Neural crest cell (in vitro differentiated cells): Measurements from ENCODE around the gene CD200R1. TPM values are rescaled to one million over a fixed set of nuclear protein-coding genes. Genes with fewer than 3 reads are reported as not detected.

Experiments
- DNase-seq: peaks from one replicate; pipeline ENCODE4 v3.0.0; 2021; ENCODE audit warnings: low read depth, mixed read lengths, low spot score
- H3K27ac Mint-ChIP-seq: one replicate; pipeline ENCODE4 v1.8.0; 2021; ENCODE audit warnings: mild to moderate bottlenecking, mixed read lengths; ENCODE audit not compliant: unreplicated experiment
- H3K27me3 Mint-ChIP-seq: 2 replicates; pipeline ENCODE4 v1.8.0; 2021; ENCODE audit warnings: low read depth, mild to moderate bottlenecking, mixed read lengths
- H3K36me3 Mint-ChIP-seq: 2 replicates; pipeline ENCODE4 v1.8.0; 2021; ENCODE audit warnings: low read depth, mild to moderate bottlenecking, mixed read lengths
- H3K4me1 Mint-ChIP-seq: 2 replicates; pipeline ENCODE4 v1.8.0; 2021; ENCODE audit warnings: mixed read lengths
- H3K4me3 Mint-ChIP-seq: one replicate; pipeline ENCODE4 v1.8.0; 2021; ENCODE audit warnings: mild to moderate bottlenecking, mixed read lengths
- H3K9me3 Mint-ChIP-seq: 2 replicates; pipeline ENCODE4 v1.8.0; 2021; ENCODE audit warnings: mixed read lengths
- long read RNA-seq: library from polyadenylated mRNA; unstranded; transcript quantifications from one replicate; pipeline ENCODE4 v2.0.0, GENCODE V29; 2020
- total RNA-seq: library from RNA; stranded (reverse); gene quantifications from 2 replicates; pipeline ENCODE4 v1.2.1, GENCODE V29; 2021
- TF ChIP-seq, protein P1 (sequence below): fragments of 200-600 bp; sonication (generic); conservative IDR thresholded peaks from 2 replicates; pipeline ENCODE4 v1.5.0; 2021; ENCODE audit warnings: antibody characterized with exemption, mild to moderate bottlenecking

The CD200R1 gene, protein sequence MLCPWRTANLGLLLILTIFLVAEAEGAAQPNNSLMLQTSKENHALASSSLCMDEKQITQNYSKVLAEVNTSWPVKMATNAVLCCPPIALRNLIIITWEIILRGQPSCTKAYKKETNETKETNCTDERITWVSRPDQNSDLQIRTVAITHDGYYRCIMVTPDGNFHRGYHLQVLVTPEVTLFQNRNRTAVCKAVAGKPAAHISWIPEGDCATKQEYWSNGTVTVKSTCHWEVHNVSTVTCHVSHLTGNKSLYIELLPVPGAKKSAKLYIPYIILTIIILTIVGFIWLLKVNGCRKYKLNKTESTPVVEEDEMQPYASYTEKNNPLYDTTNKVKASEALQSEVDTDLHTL
- not detected in 2 replicates for total RNA-seq
- long read RNA-seq: 0 reads

DNA sequence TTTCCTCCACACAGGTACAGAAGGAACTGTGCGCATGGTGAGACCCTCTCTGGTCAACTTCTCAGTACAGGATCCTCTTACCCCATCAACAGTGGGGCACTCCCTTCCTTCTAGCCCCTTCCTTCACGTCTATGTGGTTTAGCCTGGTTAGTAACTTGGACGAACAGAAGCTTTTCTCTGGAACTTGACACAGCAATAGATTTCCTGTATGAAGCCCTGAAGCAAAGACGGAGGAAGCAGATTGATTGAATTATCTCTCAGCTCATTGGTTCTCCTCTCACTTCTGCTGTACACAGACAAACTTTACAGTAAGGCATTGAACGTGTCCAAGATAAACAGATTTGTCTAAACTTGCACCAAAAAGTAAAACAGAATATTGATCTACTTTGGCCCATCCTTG, at the start of gene CD200R1:
Gene CD200R1, minus strand, starts transcription at position 210 of the 400 bp plus-strand sequence. CDS start 246 bp downstream, outside the sequence.
- Mint-ChIP-seq H3K4me1 (no peaks in the 10 kb centered on the region), H3K36me3 (no peaks in the 10 kb centered on the region), H3K4me3 (no peak within 1 kb of the TSS), H3K27me3 (peaks cover 22% of the 10 kb centered on the region), H3K9me3 (no peaks in the 10 kb centered on the region), H3K27ac (no peak within 1 kb of the TSS)
- TF ChIP-seq, protein P1, sequence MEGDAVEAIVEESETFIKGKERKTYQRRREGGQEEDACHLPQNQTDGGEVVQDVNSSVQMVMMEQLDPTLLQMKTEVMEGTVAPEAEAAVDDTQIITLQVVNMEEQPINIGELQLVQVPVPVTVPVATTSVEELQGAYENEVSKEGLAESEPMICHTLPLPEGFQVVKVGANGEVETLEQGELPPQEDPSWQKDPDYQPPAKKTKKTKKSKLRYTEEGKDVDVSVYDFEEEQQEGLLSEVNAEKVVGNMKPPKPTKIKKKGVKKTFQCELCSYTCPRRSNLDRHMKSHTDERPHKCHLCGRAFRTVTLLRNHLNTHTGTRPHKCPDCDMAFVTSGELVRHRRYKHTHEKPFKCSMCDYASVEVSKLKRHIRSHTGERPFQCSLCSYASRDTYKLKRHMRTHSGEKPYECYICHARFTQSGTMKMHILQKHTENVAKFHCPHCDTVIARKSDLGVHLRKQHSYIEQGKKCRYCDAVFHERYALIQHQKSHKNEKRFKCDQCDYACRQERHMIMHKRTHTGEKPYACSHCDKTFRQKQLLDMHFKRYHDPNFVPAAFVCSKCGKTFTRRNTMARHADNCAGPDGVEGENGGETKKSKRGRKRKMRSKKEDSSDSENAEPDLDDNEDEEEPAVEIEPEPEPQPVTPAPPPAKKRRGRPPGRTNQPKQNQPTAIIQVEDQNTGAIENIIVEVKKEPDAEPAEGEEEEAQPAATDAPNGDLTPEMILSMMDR: no peak
- DNase-seq: no peak

DNA sequence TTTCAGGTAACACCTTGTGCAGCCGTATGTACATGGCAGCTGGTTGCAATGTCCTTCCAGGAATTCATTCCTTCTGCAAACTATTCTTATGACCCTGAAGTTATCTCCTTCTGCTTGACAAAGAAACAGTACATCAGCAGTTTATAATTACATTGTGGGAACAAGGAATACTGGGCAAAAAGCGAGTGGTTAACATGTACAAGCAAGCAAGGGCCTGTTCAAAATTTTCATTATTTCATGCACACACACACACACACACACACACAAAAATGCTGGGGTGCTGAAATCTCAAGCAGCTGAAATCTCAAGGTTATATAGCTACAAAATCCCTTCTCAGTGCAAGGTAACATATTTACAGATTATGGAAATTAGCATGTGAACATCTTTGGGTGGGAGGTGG, 46.6 kb upstream of the CD200R1 start:
- TF ChIP-seq, protein P1: no peak
- H3K27me3 Mint-ChIP-seq: no peaks in the 10 kb centered on the region
- DNase-seq: no peak
- no peaks in the 10 kb centered on the region for H3K9me3 Mint-ChIP-seq
- no peak overlapping the region for H3K27ac Mint-ChIP-seq
- peaks cover 30% of the 10 kb centered on the region for H3K4me1 Mint-ChIP-seq
- no peak overlapping the region for H3K4me3 Mint-ChIP-seq
- H3K36me3 Mint-ChIP-seq: no peaks in the 10 kb centered on the region

DNA sequence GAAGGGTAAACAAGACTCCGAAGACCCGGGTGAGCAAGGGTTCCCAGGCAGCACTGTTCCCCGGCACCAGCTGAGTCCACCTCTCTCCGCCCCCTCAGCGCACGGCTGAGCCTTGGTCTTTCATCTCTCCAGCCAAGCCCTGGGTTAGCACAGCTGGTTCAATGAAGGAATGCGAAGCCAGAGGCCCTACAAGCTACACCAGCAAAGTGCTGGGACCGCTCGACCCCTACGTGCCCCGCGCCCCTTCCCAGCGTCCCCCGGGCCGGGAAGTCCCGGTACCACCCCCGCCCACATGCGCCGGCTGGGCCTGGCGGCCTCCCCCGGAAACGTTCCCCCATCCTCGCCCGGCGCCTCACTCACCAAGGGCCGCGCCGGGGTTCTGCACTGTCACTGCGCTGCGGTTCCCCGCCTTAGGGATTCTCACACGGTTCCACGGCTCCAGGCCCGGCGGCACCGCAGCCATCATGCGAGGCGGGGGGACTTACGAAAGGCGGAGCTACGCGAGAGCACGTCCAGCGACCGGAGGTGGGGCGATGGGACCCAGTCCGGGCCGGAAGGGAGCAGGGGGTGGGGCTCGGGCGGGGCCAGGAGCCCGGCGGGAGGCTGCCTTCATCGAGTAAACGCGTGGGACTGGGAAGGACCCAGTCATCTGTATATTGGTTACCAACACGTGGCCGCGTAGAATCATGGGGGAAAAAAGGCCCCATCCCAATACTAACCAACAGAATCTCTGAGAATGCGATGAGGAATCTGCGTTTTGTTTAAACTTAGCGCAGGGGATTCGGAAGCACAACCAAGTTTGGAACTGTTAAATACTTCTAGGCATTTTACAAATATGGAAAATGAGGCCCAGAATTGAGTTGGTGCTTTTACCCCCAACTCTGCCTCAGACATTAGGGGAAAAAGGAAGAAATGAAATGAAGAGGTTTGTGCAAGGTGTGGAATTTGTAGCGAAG, 44.6 kb upstream of the CD200R1 start:
- peak; percentile 73 for DNase-seq
- Mint-ChIP-seq H3K4me3 (peak overlapping the region; percentile 95), H3K4me1 (peaks cover 30% of the 10 kb centered on the region), H3K36me3 (peaks cover 6% of the 10 kb centered on the region), H3K9me3 (no peaks in the 10 kb centered on the region), H3K27me3 (no peaks in the 10 kb centered on the region), H3K27ac (peak overlapping the region; percentile 93)
- TF ChIP-seq, protein P1: no peak

DNA sequence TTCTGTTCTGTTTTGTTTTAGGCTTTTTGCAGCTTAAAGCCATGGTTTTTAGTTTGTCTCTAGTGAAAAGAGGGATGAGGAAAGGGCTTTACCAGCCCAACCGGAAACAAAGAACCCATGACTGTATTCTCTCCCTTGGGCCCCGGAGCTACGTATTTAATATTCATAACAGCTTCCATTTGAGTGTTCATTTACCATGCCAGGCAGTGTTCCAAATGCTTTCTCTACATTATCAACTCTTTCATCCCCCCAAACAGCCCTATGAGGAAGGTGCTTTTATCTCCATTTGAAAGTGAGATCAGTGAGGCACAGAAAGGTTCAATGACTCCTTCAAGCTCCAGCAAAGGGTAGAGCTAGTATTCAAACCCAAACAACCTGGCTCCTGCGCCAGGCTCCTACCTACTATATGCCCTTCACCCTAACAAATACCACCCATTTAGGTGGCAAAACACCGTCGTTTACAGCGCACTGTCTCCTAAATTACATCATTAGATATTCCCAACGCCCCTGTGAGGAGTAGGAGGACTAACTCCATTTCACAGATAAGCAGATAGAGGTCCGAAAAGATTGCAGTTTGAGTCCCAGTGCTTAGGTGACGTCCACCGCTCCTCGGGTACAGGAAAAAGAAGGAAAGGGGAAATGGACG, 43.8 kb upstream of the CD200R1 start:
- TF ChIP-seq, protein P1: no peak
- Mint-ChIP-seq H3K9me3 (no peaks in the 10 kb centered on the region), H3K27me3 (no peaks in the 10 kb centered on the region), H3K4me1 (peaks cover 30% of the 10 kb centered on the region), H3K4me3 (peak overlapping the region; percentile 95), H3K27ac (peak overlapping the region; percentile 86), H3K36me3 (peaks cover 7% of the 10 kb centered on the region)
- DNase-seq: no peak

DNA sequence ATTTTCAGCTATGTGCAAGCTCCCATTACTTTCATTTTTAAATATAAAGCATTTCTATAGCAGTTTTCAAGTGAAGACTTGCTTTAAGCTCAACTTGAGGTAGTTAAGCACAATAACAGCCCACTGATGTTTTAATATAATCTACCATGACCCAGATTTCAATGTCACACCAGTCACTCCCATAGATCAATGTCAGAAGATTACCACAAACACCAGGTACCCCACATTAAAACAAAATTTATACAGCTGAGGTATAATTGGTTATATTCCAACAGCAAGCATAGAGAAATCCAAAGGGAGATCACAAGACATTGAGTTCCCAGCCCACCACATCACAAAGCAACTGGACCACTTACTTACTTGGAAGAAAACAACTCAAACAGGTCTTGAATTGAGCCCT, 38.7 kb upstream of the CD200R1 start:
- Mint-ChIP-seq H3K27ac (no peak overlapping the region), H3K4me1 (peaks cover 10% of the 10 kb centered on the region), H3K27me3 (no peaks in the 10 kb centered on the region), H3K9me3 (no peaks in the 10 kb centered on the region), H3K36me3 (peaks cover 12% of the 10 kb centered on the region), H3K4me3 (no peak overlapping the region)
- no peak for DNase-seq
- TF ChIP-seq, protein P1: no peak
